Right ventricle myocardium inferior (tissue), 1 donor: ENCODE results near the gene ZNF718. TPM values are rescaled to one million over a fixed set of nuclear protein-coding genes. Genes with fewer than 3 reads are reported as not detected.
"Not testable (repeated sequence)": the region's sequence is repeated elsewhere in the genome, so short reads cannot be mapped to it uniquely, and the experiment has no call there.

Experiments
- ATAC-seq: fragments of 200-7000 bp; cut with Tn5 transposase; one replicate; pipeline ENCODE4 v1.9.1; 2020; ENCODE audit warnings: mild to moderate bottlenecking, moderate library complexity
- DNase-seq: peaks from one replicate; pipeline ENCODE4 v3.0.0; 2021; ENCODE audit errors: missing footprints
- intact Hi-C: fragments of 100-400 bp; cut with DNase I; formaldehyde crosslinking; loops from one replicate; pipeline ENCODE4 v1.11.0; 2022
- long read RNA-seq: library from polyadenylated mRNA; unstranded; transcript quantifications from one replicate; pipeline ENCODE4 v2.0.0, GENCODE V29; 2021
- total RNA-seq: library from RNA; stranded (reverse); fragmentation: NEBNext Ultra II Directional; extraction: Animal tissue kit (Norgen Biotek cat#: 25700); gene quantifications from one replicate; pipeline ENCODE4 v1.2.1, GENCODE V29; 2021
- donor health status: DM: no; HTN: yes; CAD: no; lungs with severe emphysema.

ZNF718 gene
- total RNA-seq: 6.3 TPM
- long read RNA-seq, partial matches to known transcripts: 0 of 2 reads
- long read RNA-seq, other reads (novel, unspliced or antisense): 2 of 2 reads

DNA sequence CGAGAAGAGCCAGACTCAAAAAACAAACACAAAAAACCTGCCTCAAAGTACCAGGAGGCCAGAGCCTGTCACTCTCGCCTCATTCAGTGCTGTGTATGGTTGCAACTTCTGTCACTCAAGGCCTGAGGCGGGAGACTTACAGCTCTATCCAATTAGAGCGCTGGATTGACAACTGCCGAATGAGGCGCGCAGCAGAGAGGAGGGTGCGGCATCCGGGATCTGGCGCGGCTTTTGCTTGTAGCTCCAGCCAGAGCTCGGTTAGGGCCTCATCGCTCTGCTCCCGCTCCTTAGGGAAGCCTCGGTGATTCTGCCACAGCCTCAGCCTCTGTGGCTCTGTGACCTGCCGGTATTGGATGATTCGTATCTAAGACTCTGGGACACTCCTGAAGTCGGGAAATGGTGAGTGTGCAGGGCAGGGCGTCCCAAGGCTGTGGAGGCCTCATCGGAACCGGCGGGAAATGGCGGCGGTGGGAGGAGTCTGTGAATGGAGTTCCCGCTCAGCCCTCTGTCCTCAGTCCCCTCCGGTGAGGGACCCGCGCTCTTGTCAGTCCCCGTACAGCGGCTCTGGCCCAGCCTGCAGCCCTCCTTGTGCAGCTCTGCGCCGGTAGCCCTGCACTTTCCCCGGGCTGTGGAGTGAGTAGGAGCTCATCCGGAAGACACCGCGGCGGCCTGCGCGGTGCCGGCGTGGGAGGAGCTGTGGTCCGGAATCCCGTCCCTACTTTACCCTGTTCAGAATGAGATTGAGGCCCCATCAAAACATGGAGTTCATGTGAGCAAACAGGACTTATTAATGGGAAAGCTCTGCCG is at the start of gene ZNF718:
TSS of gene ZNF718 (plus strand) at position 227 of the 807 bp plus-strand sequence. CDS start at position 397, 170 bp downstream.
- peak; percentile 100 for ATAC-seq
- intact Hi-C loops: no loop called here
- DNase-seq: peak; percentile 94

GRCh38 chr4:85951-86350 is 38.4 kb upstream of the ZNF718 start:
- intact Hi-C loops: no loop called here
- no peak for ATAC-seq

DNA sequence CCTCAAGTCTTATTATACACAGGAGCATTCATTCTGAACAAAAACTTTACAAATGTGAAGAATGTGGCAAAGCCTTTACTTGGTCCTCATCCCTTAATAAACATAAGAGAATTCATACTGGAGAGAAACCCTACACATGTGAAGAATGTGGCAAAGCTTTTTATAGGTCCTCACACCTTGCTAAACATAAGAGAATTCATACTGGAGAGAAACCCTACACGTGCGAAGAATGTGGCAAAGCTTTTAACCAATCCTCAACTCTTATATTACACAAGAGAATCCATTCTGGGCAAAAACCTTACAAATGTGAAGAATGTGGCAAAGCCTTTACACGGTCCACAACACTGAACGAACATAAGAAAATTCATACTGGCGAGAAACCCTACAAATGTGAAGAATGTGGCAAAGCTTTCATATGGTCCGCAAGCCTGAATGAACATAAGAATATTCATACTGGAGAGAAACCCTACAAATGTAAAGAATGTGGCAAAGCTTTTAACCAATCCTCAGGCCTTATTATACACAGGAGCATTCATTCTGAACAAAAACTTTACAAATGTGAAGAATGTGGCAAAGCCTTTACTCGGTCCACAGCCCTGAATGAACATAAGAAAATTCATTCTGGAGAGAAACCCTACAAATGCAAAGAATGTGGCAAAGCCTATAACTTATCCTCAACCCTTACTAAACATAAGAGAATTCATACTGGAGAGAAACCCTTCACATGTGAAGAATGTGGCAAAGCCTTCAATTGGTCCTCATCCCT is 37.6 kb upstream of the ZNF718 start:
- intact Hi-C loops, ATAC-seq, DNase-seq: not testable (repeated sequence)

More at GRCh38 chr4:85951-86350, 38.4 kb upstream of the ZNF718 start:
- no peak for DNase-seq

GRCh38 chr4:98386-98785 is 25.9 kb upstream of the ZNF718 start:
- no peak for ATAC-seq
- intact Hi-C loops: no loop called here

GRCh38 chr4:99863-100262 is 24.4 kb upstream of the ZNF718 start:
- DNase-seq (no peak), ATAC-seq (no peak)
- intact Hi-C loops: no loop called here

More at GRCh38 chr4:98386-98785, 25.9 kb upstream of the ZNF718 start:
- DNase-seq: no peak

DNA sequence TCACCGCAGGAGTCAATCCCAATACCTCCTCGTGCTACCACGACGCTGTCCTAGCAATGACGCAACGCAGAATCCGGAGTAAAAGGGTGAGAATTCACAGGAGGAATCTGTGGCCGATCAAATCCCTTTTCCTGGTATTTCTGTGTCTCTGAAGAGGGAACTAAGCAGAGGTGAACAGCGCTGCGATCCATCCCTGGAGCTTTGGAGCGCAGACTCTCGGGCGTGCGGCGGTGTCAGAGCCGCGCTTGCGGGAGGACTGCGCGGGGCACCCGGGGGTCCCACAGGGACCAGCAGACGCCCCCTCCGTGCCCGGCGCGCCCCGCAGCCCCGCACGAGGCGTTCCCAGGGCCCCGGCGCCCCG is 17.2 kb upstream of the ZNF718 start:
- DNase-seq (no peak), ATAC-seq (no peak)
- intact Hi-C loops: no loop called here

DNA sequence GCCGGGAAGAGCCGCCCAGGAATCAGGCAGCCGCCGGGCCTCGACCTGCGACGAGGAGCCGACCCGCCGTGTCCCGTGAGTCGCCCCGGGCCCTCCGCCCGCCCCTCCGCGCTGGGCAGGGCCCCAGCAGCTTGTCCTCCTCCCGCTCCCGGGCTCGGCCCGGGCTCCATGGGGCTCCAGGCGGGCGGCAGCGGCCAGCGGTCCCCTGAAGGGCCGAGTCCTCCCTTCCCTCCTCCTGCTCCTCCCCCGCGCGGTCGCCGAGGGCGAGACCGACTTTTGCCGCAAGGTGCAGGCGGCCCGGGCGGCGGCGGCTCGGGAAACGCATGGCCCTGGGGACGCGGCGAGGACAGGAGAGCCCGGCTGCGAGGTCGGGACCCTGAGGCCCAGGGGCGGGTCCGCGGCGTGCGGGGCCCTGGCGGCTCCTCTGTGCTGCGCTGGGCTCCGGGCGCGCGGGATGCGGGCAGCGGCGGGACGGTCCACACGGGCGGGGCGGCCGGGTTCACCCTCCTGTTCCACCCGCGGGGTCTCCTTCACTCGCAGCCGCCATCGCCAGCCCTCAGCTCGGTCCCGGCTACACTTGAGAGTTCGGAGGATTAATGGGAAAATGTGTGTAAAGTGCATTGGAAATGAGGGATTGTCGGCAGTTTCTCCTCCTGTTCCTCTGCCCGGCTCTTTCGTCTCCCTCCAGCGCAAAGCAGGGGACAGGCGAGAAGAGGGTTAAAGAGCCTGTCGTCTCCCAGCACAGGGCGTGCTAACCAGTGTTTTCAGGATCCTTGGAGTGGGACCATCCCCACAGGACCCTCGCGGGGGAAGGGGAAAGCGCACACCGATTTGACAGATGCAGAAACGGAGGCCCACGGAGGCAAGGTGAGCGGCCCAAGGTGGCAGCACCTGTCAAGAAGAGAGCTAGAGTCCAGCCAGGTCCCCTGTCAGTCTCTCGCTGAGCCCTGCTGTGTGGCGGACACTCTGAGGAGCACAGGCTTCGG is 16.6 kb upstream of the ZNF718 start:
- ATAC-seq: no peak
- intact Hi-C loops: no loop called here
- no peak for DNase-seq

GRCh38 chr4:112771-113170 is 11.5 kb upstream of the ZNF718 start:
- DNase-seq (no peak), ATAC-seq (no peak)
- intact Hi-C loops: no loop called here

- no peak for DNase-seq
- no peak for ATAC-seq
- intact Hi-C loops: no loop called here
Measured at GRCh38 chr4:113732-114131, 10.6 kb upstream of the ZNF718 start.

DNA sequence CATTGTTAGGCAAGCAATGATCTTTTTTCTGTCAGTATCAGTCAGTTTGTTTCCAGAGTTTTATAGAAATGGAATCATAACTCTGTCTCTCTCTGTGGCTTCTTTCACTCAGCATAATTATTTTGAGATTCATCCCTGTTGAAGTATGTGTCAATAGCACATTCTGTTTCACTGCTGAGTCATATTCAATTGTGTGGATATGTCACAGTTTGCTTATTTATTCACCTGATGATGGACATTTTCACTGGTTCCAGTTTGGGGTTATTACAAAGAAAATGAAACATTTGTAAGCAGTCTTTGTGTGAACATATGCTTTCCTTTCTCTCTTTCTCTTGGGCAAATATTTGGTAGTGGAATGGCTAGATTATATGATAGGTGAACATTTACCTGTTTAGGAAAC is 10.2 kb upstream of the ZNF718 start:
- intact Hi-C loops: no loop called here
- no peak for DNase-seq
- ATAC-seq: no peak

DNA sequence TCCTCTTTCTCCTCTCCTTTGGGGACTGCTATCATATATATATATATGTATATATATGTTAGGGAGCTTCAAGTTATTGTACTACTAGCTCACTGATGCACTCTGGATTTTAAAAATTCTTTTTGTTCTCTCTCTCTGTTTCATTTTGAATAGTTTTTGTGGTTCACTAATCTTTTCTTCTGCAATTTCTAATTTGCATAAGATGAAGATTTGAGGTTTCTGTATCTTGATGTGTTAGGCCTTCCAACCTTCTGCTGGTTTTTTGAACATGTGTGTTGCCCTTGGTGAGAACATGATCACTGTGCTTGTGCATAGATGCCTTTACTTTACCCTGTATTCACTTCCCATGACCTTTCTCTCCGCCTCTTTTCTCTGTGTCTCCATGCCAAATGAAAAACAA is 7.8 kb upstream of the ZNF718 start:
- intact Hi-C loops: no loop called here
- no peak for DNase-seq
- no peak for ATAC-seq

- ATAC-seq (no peak), DNase-seq (no peak)
- intact Hi-C loops: no loop called here
Measured at GRCh38 chr4:120616-121015, 3.7 kb upstream of the ZNF718 start.

DNA sequence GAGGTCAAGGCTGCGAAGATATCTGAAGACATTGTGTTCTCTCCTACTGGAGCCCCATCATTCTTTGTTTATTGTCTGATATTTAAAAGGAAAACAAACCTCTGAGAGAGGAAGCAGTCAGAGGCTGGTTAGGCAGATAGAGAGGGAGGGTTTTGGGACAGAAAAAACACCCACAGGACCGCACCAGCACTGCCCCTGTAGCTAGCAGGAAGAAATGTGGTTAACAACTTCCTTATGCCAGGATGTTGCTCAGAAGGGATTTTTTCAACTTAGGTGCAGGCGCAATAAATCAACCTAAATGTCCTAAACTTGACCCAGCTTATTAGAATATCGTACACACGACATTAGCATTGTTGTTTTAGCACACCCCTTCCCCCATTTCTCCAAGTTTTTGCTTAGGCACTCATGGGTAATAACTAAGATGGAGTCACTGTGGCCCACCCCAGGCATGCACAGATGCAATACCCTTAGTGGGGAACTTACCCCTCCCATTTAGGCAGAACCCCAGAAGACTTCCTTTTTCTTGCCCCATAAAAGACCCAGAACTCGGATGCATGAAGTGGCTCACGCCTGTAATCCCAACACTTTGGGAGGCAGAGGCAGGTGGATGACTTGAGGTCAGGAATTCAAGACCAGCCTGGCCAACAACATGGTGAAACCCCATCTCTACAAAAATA is 2.8 kb upstream of the ZNF718 start:
- no peak for DNase-seq
- intact Hi-C loops: no loop called here
- ATAC-seq: no peak

- intact Hi-C loops, DNase-seq, ATAC-seq: not testable (repeated sequence)
Measured at GRCh38 chr4:123922-124274, 403 bp upstream of the ZNF718 start.

DNA sequence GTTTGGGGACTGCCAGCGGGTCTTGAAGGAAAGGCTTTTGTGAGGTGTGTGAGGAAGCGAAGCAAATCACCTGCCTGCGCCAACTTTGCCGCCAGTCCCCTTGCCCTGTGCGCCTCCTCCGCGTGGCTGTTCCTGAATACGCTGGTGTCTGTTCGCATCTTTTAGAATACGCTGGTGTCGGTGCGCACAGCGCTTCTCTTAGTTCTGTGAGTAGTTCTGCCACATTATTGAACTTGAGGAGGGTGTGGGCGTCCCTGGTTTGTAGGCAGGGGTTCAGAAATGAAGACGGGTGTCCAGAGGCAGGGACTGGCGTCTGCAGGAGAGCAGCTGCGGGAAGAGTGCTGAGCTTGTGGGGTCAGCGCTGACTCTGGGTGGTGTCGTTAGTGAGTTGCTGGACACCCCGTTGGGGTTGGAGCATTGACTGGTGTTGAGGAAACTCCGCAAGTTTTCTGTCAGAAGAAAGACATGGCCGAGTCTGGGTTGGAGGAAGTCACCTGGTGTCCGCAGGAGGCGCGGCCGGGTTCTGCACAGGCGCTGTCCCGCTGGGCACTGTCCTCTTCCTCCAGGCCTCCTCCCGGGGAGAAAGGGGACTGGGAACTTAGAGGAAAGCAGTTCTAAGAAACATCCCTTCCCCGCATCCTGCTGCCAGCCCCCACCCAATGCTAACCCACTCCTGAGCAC is 930 bp downstream of the ZNF718 start:
- intact Hi-C loops: no loop called here
- peak; percentile 27 for ATAC-seq
- DNase-seq: peak; percentile 74

DNA sequence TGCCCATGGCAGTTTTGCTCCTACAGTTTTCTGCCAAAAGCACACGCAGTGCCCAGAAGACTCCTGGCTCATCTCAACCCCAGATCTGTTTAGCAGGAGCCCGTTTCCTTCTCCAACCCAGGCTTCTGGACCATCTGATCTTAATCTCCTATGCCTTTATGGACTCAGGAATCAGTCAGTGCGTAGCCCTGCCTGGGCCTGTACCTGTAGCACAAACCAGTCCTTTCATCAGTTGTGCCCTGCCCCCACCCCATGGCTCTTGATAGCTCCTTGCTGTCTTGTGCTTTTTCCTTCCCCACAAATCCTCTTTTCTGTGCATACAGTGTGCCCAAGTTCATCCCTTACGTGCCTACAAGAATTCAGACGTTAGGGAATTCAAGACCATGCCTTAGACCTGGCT is 1.5 kb downstream of the ZNF718 start:
- ATAC-seq: no peak
- intact Hi-C loops: no loop called here
- DNase-seq: no peak

DNA sequence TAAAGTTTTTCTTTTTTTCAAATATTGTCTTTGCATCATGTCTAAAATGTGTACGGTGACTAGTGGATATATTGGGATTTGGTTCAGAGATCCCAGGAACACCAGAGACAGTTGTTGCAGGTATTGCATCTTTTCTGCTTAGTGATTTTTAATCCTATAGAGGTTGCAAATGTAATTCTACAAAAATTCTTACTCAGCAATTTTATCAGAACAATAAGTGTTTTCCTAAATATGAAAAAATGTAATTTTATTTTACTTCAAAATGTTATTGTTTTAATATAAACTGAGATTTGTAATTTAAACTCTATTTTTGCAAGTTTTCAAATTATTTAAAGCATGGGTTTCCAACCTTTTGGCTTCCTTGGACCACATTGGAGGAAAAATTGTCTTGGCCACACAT is 8.2 kb downstream of the ZNF718 start:
- ATAC-seq (no peak), DNase-seq (no peak)
- intact Hi-C loops: no loop called here

GRCh38 chr4:138935-139334 is 14.6 kb downstream of the ZNF718 start:
- intact Hi-C loops: no loop called here
- DNase-seq (no peak), ATAC-seq (no peak)
